Trophoblast cell (in vitro differentiated cells and primary cell): ENCODE measurements around the gene EXOSC7.

Experiments used
- DNase-seq, 2 donors: peaks; one replicate each; pipeline ENCODE4 v3.0.0-alpha.2; 2016
- H2AFZ ChIP-seq: 2 replicates; pipeline ENCODE4 v1.6.1; 2013; ENCODE audit warnings: low read length, moderate library complexity, mild to moderate bottlenecking; ENCODE audit not compliant: insufficient read depth, poor library complexity
- H2AK5ac ChIP-seq: 2 replicates; pipeline ENCODE4 v1.6.1; 2013; ENCODE audit warnings: mild to moderate bottlenecking, low read length
- H2BK120ac ChIP-seq: 2 replicates; pipeline ENCODE4 v1.6.1; 2013; ENCODE audit warnings: low read length, mild to moderate bottlenecking, moderate library complexity; ENCODE audit not compliant: insufficient read depth, poor library complexity
- H2BK12ac ChIP-seq: 2 replicates; pipeline ENCODE4 v1.6.1; 2013; ENCODE audit warnings: mild to moderate bottlenecking, low read length, moderate library complexity
- H2BK5ac ChIP-seq: 2 replicates; pipeline ENCODE4 v1.6.1; 2013; ENCODE audit warnings: low read length, low read depth, moderate library complexity, mild to moderate bottlenecking; ENCODE audit not compliant: poor library complexity
- H3K14ac ChIP-seq: 2 replicates; pipeline ENCODE4 v1.6.1; 2013; ENCODE audit warnings: mild to moderate bottlenecking, low read length
- H3K18ac ChIP-seq: 2 replicates; pipeline ENCODE4 v1.6.1; 2013; ENCODE audit warnings: mild to moderate bottlenecking, low read length
- H3K23ac ChIP-seq: 2 replicates; pipeline ENCODE4 v1.6.1; 2013; ENCODE audit warnings: low read length
- H3K27ac ChIP-seq: 2 replicates; pipeline ENCODE4 v1.5.1; 2013; ENCODE audit warnings: low read depth, mild to moderate bottlenecking, inconsistent platforms, low read length, moderate library complexity
- H3K27me3 ChIP-seq: 2 replicates; pipeline ENCODE4 v1.6.1; 2013; ENCODE audit warnings: inconsistent platforms, mild to moderate bottlenecking, low read length, moderate library complexity; ENCODE audit not compliant: insufficient read depth
- H3K36me3 ChIP-seq, 2 experiments: 1 replicate in 1 of 2; 2 replicates in 1 of 2; pipeline ENCODE4 v1.6.1; 2013; ENCODE audit warnings: low read length in 2 of 2, mild to moderate bottlenecking in 2 of 2, moderate library complexity in 1 of 2; ENCODE audit not compliant: insufficient read depth in 2 of 2, control insufficient read depth in 1 of 2
- H3K4ac ChIP-seq: 2 replicates; pipeline ENCODE4 v1.6.1; 2013; ENCODE audit warnings: low read depth, mild to moderate bottlenecking, low read length, moderate library complexity
- H3K4me1 ChIP-seq, 2 experiments: 1 replicate in 1 of 2; 2 replicates in 1 of 2; pipeline ENCODE4 v1.6.1; 2013; ENCODE audit warnings: low read length in 2 of 2, mild to moderate bottlenecking in 2 of 2, moderate library complexity in 1 of 2; ENCODE audit not compliant: insufficient read depth in 2 of 2, control insufficient read depth in 1 of 2
- H3K4me2 ChIP-seq: 2 replicates; pipeline ENCODE4 v1.6.1; 2013; ENCODE audit warnings: inconsistent platforms, mild to moderate bottlenecking, low read length, moderate library complexity
- H3K4me3 ChIP-seq: 2 replicates; pipeline ENCODE4 v1.5.1; 2013; ENCODE audit warnings: mild to moderate bottlenecking, low read depth, low read length, inconsistent platforms
- H3K79me1 ChIP-seq: one replicate; pipeline ENCODE4 v1.6.1; 2013; ENCODE audit warnings: low read length
- H3K79me2 ChIP-seq: 2 replicates; pipeline ENCODE4 v1.6.1; 2013; ENCODE audit warnings: low read length, mild to moderate bottlenecking; ENCODE audit not compliant: control insufficient read depth, insufficient read depth, poor library complexity
- H3K9ac ChIP-seq: 2 replicates; pipeline ENCODE4 v1.6.1; 2013; ENCODE audit warnings: mild to moderate bottlenecking, low read length
- H3K9me3 ChIP-seq: 2 replicates; pipeline ENCODE4 v1.6.1; 2013; ENCODE audit warnings: low read depth, mild to moderate bottlenecking, control low read depth, inconsistent platforms, low read length; ENCODE audit not compliant: insufficient read depth
- H4K12ac ChIP-seq: 2 replicates; pipeline ENCODE4 v1.6.1; 2013; ENCODE audit warnings: low read depth, mild to moderate bottlenecking, low read length, moderate library complexity
- H4K8ac ChIP-seq: 2 replicates; pipeline ENCODE4 v1.6.1; 2013; ENCODE audit warnings: low read depth, mild to moderate bottlenecking, low read length, moderate library complexity
- H4K91ac ChIP-seq: one replicate; pipeline ENCODE4 v1.6.1; 2013; ENCODE audit warnings: low read depth, mild to moderate bottlenecking, low read length, moderate library complexity
- WGBS: extraction: QIAGEN DNeasy Blood & Tissue Kit; methylation state at CpG from one replicate; pipeline ENCODE4 v1.1.7; 2013; ENCODE audit warnings: missing lambda C conversion rate; ENCODE audit not compliant: insufficient read length, insufficient coverage; ENCODE audit errors: extremely low coverage; 5-methylcytosine and 5-hydroxymethylcytosine counted together

EXOSC7 gene

GRCh38 chr3:45007091-45007490 lies 31.0 kb downstream of the EXOSC7 start:
- Histone ChIP-seq H3K23ac (no peak overlapping the region), H3K14ac (no peak overlapping the region), H3K36me3 (peaks cover 9 to 29% of the 10 kb centered on the region in 2 experiments), H3K18ac (no peak overlapping the region), H3K9me3 (peaks cover 2% of the 10 kb centered on the region), H4K12ac (no peak overlapping the region), H2BK120ac (no peak overlapping the region), H2AFZ (no peak overlapping the region), H3K4ac (no peak overlapping the region), H3K79me1 (no peaks in the 10 kb centered on the region), H4K8ac (no peak overlapping the region), H2BK12ac (no peak overlapping the region), H3K4me3 (peak overlapping the region; percentile 4), H4K91ac (no peak overlapping the region), H2BK5ac (no peak overlapping the region), H3K9ac (no peak overlapping the region), H3K4me1 (peaks cover 11 to 14% of the 10 kb centered on the region in 2 experiments), H3K4me2 (no peak overlapping the region), H3K79me2 (no peaks in the 10 kb centered on the region), H3K27me3 (no peaks in the 10 kb centered on the region), H3K27ac (no peak overlapping the region), H2AK5ac (no peak overlapping the region)
- WGBS = no CpG with 5 or more reads among the region's 8 CpGs
- DNase-seq = no peak

DNA sequence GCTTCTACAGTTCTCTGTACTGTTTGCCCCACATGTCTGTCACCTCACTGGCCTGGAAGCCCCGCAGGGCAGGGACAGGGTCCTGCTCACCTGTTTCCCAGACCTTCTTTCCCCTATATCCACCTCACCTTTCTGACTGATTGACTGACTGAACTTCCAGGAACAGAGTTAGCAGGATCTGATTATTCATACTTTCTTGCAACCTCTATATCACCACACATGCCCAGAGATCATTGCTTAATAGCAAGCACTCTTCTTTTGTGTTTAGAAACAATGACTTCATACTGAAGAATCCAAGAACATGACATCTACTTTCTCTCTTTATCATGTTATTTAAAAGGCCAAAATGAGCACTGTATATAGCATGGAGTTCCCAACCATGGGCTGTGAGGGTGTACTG lies 32.1 kb downstream of the EXOSC7 start:
- H2AK5ac ChIP-seq = no peak overlapping the region
- WGBS = no CpG with 5 or more reads among the region's 1 CpG
- H3K18ac ChIP-seq = no peak overlapping the region
- no peak overlapping the region for H3K4ac ChIP-seq
- H2AFZ ChIP-seq = no peak overlapping the region
- DNase-seq = no peak
- H3K79me1 ChIP-seq = no peaks in the 10 kb centered on the region
- no peaks in the 10 kb centered on the region for H3K27me3 ChIP-seq
- H3K14ac ChIP-seq = no peak overlapping the region
- no peak overlapping the region for H2BK5ac ChIP-seq
- H3K4me1 ChIP-seq = peaks cover 14 to 20% of the 10 kb centered on the region in 2 experiments
- H3K9me3 ChIP-seq = peaks cover 2% of the 10 kb centered on the region
- H3K9ac ChIP-seq = no peak overlapping the region
- no peak overlapping the region for H2BK12ac ChIP-seq
- no peak overlapping the region for H2BK120ac ChIP-seq
- peaks cover 5 to 30% of the 10 kb centered on the region in 2 experiments for H3K36me3 ChIP-seq
- no peak overlapping the region for H3K4me2 ChIP-seq
- H4K91ac ChIP-seq = no peak overlapping the region
- no peak overlapping the region for H3K27ac ChIP-seq
- H4K12ac ChIP-seq = no peak overlapping the region
- no peak overlapping the region for H3K4me3 ChIP-seq
- H3K79me2 ChIP-seq = peaks cover 1% of the 10 kb centered on the region
- no peak overlapping the region for H3K23ac ChIP-seq
- H4K8ac ChIP-seq = no peak overlapping the region

DNA sequence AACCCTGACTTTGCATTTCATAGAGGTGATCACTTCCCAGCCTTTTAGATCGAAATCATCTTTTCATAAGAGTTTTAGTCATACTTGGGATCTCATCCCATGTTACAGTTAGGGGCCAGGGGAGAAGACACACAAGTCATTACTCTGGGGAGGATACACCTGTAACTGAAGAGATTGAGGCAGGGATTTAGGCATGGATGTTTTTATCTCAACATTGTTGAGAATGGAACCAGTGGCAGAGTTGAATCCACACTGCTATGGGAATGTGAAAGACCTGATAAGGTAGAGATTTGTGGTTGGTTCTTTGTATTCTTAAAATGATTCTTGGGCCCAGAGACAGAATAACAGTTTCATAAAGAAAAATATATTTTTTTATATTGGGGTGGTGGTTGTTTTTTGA lies 33.8 kb downstream of the EXOSC7 start:
- WGBS = no CpG with 5 or more reads among the region's 1 CpG
- no peak overlapping the region for H2AFZ ChIP-seq
- no peaks in the 10 kb centered on the region for H3K79me1 ChIP-seq
- H3K14ac ChIP-seq = no peak overlapping the region
- no peak overlapping the region for H2BK12ac ChIP-seq
- H3K4me1 ChIP-seq = peaks cover 14 to 20% of the 10 kb centered on the region in 2 experiments
- H2BK120ac ChIP-seq = no peak overlapping the region
- no peak overlapping the region for H4K12ac ChIP-seq
- no peak overlapping the region for H2BK5ac ChIP-seq
- H3K9me3 ChIP-seq = peaks cover 2% of the 10 kb centered on the region
- H3K79me2 ChIP-seq = peaks cover 1% of the 10 kb centered on the region
- H3K4ac ChIP-seq = no peak overlapping the region
- no peak overlapping the region for H3K4me3 ChIP-seq
- H3K27ac ChIP-seq = no peak overlapping the region
- no peak overlapping the region for H4K8ac ChIP-seq
- no peak overlapping the region for H2AK5ac ChIP-seq
- no peak overlapping the region for H3K4me2 ChIP-seq
- H3K27me3 ChIP-seq = no peaks in the 10 kb centered on the region
- DNase-seq = no peak
- H3K23ac ChIP-seq = no peak overlapping the region
- no peak overlapping the region for H4K91ac ChIP-seq
- H3K36me3 ChIP-seq = peaks cover 9 to 25% of the 10 kb centered on the region in 2 experiments
- no peak overlapping the region for H3K9ac ChIP-seq
- no peak overlapping the region for H3K18ac ChIP-seq

DNA sequence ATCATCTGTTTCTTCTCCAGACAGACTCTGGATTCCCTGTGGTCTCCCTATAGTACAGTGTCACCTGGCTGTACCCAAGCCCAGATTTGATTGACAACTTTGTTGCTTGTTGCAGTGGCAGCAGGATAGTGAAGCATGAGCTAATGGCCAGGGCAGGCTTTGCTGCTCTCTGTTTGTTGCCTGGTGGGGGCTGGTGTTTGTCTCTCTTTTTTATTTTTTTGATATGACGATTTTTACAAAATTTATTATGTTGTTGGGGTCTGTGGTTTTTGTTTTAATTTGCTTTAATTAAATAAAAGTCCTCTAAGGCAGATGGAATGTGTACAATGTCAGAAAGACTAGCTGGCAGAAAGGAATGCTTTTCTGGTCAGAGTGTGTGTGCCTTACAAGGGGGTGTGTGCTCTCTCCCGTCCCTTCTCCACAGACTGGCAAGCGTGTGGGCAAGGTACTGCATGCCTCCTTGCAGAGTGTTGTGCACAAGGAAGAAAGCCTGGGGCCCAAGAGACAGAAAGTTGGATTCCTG lies 34.8 kb downstream of the EXOSC7 start:
- DNase-seq = peak in 1 of 2 donors; percentile 38
- Histone ChIP-seq H4K91ac (no peak overlapping the region), H2BK12ac (no peak overlapping the region), H4K12ac (no peak overlapping the region), H3K9ac (no peak overlapping the region), H3K23ac (no peak overlapping the region), H3K79me1 (no peaks in the 10 kb centered on the region), H3K4me2 (no peak overlapping the region), H3K9me3 (peaks cover 2% of the 10 kb centered on the region), H2BK120ac (no peak overlapping the region), H3K27ac (peak overlapping the region; percentile 36), H3K4ac (no peak overlapping the region), H2AFZ (no peak overlapping the region), H3K79me2 (peaks cover 1% of the 10 kb centered on the region), H4K8ac (no peak overlapping the region), H3K14ac (no peak overlapping the region), H3K36me3 (peaks cover 9 to 23% of the 10 kb centered on the region in 2 experiments), H3K4me1 (peaks cover 14 to 20% of the 10 kb centered on the region in 2 experiments), H2AK5ac (no peak overlapping the region), H2BK5ac (no peak overlapping the region), H3K27me3 (no peaks in the 10 kb centered on the region), H3K4me3 (no peak overlapping the region), H3K18ac (no peak overlapping the region)
- no CpG with 5 or more reads among the region's 3 CpGs for WGBS
